ENCODE data around the gene HPS5.

Gene HPS5

DNA sequence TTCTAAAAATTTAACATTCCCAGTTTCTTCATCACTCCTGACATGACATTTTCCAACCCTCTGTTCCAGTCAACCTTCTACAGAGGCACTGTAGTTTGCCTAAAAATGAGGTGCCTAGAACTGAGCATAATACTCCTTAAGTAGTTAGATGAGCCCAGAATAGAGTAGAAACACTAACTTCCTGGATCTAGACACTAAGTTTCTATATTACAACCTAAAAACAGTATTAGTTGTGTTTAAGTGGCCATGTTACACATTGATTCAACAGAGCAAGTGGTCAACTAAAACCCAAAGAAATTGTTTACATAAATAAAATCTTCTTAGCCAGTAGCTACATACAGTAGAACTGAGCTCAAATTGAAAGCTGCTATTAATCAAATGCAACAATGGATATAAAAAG, 1.3 kb downstream of the HPS5 start:
- no peak for DNase-seq (ENCODE audit: low spot score)

DNA sequence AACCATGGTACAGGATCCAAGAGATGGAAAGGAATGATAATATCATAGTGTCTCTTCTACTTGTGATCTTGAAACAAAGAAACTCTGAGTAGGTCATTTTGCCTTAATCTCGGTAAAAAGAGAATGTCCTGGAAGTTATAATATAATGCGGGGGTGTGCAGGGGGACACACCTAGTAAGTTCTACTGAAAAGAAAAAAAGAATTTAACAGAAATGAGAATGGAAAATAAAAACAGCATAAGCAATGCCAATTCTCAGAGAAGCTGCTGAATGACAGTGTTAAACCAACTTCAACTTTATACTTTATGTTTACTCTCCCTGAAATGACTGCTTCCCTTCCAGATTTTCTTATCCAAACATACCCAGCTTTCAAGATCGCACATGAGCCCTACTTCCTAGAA, 2.0 kb downstream of the HPS5 start:
- no peak for DNase-seq (ENCODE audit: low spot score)

GRCh38 chr11:18317551-18317950, 4.4 kb downstream of the HPS5 start:
- no peak for DNase-seq (ENCODE audit: low spot score)

DNA sequence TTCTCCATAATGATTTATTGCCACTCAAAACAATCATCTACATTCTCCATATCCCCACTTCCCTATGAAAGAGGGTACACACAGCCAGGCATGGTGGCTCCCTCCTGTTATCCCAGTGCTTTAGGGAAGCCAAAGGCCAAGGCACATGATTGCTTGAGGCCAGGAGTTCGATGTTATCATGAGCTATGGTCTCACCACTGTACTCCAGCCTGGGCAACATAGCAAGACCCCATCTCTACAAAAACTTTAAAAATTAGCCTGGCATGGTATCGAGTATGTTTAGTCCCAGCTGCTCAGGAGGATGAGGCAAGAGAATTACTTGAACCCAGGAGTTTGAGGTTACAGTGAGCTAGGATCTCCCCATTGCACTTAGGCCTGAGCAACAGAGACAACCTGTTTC, 6.0 kb downstream of the HPS5 start:
- DNase-seq (ENCODE audit: low spot score), result no peak

DNA sequence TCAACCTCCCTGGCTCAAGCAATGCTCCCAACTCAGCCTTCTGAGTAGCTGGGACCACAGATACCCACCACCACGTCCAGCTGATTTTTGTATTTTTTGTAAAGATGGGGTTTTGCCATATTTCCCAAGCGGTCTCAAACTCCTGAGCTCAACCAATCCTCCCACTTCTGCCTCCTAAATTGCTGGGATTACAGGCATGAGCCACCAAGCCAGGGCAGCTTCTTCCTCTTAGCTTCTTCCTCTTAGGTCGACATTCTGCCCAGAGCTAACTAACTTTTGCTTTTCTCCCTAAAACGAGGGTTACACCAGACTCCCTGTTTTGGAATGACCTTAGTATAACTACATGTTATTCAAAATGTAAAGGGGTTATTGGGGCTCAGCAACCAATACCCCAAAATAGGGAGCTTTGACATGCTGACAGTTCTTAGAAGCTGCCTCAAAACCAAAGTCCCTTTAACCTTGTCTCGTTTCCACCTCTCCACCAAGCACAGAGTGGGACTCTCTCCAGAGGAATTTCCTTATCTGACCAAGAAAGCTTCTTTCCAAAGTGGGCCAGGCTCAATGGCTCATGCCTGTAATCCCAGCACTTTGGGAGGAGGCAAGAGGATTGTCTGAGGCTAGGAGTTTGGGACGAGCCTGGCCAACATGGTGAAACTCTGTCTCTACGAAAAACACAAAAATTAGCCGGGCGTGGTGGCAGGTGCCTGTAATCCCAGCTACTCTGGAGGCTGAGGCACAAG, 7.0 kb downstream of the HPS5 start:
- DNase-seq (ENCODE audit: low spot score), result no peak

DNA sequence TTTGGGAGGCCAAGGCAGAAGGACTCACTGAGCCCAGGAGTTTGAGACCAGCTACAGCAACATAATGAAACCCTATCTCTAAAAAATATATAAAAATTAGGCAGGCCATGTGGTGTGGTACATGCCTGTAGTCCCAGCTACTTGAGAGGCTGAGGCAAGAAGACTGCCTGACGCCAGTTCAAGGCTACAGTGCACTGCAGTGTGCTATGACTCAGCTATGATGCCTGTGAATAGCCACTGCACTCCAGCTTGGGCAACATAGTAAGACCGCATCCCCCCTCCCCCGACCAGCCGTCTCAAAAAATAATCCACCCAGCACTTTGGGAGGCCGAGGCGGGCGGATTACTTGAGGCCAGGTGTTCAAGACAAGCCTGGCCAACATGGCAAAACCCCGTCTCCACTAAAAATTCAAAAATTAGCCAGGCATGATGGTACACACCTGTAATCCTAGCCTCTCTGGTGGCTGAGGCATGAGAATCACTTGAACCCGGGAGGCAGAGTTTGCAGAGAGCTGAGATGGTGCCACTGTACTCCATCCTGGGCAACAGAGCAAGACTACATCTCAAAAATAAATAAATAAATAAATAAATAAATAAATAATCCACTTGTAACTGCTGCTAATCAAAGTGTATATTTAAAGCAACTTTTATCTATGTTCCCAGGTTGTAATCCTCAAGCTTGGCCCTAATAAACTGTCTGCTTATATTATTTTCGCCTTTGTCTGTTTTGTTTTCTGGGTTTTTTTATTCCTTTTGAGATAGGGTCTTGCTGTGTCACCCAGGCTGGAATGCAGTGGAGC, 7.8 kb downstream of the HPS5 start:
- no peak for DNase-seq (ENCODE audit: low spot score)

GRCh38 chr11:18312663-18313420, 9.1 kb downstream of the HPS5 start:
- DNase-seq (ENCODE audit: low spot score), result peak; percentile 48

- peak; percentile 43 for DNase-seq (ENCODE audit: low spot score)
Observed at GRCh38 chr11:18312012-18312411, 9.9 kb downstream of the HPS5 start.

GRCh38 chr11:18310800-18311340, 11.1 kb downstream of the HPS5 start:
- no peak for DNase-seq (ENCODE audit: low spot score)

- no peak for DNase-seq (ENCODE audit: low spot score)
Observed at GRCh38 chr11:18309691-18310090, 12.2 kb downstream of the HPS5 start.

DNA sequence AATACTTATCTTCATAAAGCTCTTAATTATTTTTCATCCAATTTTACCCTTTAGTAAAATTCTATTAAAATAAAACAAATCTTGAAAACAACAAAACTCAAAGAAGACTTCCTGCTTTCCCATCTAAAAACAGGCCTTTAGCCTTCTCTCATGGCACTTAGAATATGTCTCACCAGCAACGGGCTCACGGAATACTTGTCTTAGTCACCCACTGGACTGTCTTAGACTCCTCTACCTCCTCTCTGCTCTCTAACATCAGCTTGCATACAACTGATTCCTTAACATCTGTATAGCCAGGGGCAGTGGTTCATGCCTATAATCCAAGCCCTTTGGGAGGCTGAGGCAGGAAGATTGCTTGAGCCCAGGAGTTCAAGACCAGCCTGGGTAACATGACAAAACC, 13.7 kb downstream of the HPS5 start:
- no peak for DNase-seq (ENCODE audit: low spot score)

GRCh38 chr11:18307461-18308139, 14.3 kb downstream of the HPS5 start:
- no peak for DNase-seq (ENCODE audit: low spot score)

DNA sequence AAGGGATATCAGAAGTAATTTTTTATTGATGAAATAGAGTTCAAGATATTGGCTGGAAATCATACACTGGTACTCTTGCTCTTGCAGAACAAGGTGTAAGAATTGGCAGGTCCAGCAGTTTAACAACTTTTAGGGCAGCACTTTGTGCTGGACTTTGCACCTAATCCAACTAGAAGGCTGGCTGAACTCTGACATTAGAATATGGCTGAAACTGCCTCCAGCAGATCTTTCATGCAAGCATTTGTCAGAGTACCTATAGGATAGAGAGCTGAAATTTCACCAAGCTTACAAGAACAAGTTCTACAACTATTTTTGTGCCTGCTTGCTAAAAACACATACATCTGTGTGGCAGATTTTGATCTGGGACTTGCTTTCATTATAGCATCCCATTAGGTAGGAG, 17.2 kb downstream of the HPS5 start:
- DNase-seq (ENCODE audit: low spot score), result no peak

DNA sequence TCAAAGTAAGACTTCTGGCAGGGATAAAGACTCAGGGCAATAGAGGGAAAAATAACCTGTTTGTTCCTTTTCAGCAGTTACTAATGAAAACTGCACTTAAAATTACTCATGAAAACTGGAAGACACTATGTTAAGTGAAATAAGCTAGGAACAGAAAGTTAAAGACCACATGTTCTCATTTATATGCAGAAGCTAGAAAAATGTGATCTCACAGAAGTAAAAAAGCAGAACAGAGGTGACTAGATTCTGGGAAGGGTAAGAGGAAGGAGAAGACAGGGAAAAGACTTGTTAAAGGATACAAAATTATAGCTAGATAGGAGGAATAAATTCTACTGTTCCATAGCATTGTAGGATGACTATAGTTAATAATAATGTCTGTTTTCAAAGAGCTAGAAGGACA, 22.2 kb downstream of the HPS5 start:
- no peak for DNase-seq (ENCODE audit: low spot score)

DNA sequence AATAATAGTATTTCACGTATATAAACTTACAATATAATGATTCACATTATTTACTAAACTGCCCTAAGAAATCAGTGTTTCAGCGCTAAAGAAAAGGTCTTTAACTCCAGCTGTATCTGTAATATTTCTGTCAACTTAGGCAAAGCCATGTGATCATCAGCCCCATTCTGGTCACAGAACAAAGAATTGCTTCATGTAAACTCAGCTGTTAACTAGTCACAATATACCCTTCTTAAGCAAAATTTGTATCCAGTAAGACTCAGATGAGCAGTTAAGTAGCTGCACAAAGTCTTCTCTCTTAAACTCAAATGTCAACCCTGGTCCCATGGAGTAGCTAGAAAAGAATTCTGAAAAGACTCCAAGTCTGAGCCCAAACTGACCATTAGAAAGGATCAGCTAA, 26.6 kb downstream of the HPS5 start:
- no peak for DNase-seq (ENCODE audit: low spot score)

GRCh38 chr11:18294862-18295261, 27.1 kb downstream of the HPS5 start:
- no peak for DNase-seq (ENCODE audit: low spot score)

GRCh38 chr11:18288911-18289310, 33.0 kb downstream of the HPS5 start:
- DNase-seq (ENCODE audit: low spot score), result no peak

- no peak for DNase-seq (ENCODE audit: low spot score)
Observed at GRCh38 chr11:18285841-18286240, 36.1 kb downstream of the HPS5 start.

DNA sequence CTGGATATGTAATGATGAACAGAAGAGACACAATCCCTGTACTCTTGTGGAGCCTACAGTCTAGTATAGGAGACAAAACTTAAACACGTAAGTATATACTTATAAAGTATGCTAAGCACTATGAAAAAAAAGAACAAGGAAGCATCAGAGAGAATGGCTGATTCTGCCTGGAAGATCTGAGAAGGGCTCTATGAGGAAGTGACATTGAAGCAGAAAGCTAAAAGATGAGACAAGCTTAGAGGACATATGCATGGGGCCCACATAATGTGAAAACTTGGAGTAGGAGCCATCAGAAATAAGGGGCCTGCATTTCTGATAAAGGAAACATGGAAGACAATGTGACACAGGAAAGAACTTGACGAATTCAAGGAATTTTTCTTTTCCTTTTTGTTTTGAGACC, 39.3 kb downstream of the HPS5 start:
- no peak for DNase-seq (ENCODE audit: low spot score)

DNA sequence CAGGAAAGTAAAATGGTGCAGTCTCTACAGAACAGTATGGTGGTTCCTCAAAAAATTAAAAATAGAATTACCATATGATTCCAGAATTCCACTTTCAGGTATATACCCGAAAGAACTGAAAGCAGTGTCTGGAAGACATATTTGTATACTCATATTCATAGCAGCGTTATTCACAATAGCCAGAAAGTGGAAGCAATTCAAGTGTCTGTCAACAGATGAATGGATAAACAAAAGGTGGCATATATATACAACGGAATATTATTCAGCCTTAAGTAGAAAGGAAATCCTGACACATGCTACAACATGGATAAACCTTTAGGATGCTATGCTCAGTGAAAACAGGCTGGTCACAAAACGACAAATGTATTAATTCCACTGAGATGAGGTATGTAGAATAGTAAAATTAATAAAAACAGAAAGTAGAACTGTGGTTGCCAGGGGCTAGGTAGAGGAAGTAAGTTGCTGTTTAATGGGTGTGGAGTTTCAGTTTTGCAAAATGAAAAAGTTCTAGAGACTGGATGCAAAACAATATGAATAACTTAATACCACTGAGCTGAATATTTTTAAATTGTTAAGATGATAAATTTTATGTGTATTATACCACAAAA, 41.4 kb downstream of the HPS5 start:
- no peak for DNase-seq (ENCODE audit: low spot score)

DNA sequence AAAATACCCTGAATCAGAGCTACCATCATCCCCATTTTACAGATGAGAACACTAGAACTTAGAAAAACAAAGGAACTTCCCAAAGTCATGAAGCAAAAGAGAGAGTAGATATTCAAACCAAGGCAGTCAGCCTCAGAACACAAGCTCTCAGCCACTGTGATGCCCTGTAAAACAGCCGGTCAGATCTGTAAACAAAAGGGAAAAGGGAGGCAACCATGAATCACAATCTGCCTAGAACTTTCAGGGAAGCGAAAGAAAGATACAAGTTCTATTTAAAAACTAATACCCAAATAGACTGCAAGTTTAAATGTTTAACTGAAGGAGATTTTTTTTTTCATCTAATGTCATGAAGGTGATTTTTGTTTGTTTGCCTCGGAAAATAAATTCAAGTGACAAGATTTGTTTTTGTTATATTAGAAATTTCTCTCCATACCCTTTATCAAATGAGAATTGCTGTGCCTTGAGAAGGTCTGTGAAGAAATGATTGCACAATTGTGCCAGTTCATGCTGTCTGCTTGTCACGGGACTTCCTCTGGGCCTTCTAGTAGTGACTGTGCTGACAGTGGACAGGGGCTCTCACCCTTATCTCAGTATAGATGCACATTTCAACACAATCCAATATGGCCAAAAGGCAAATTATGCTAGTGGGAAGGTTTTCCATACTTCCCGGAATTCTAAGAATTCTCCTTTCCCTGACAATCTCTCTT, 44.2 kb downstream of the HPS5 start:
- no peak for DNase-seq (ENCODE audit: low spot score)
